Ascending aorta (tissue), 2 donors: ENCODE data around the gene DNAH2. TPM values are rescaled to one million over a fixed set of nuclear protein-coding genes. Genes with fewer than 3 reads are reported as not detected.
A peak's percentile ranks its signal among the peaks of the same experiment; 100 is the strongest.

ENCODE experiments used
- DNase-seq, 2 donors: peaks; one replicate each; pipeline ENCODE4 v3.0.0-alpha.2; 2019; ENCODE audit warnings: low spot score in 2 of 2
- H3K27ac ChIP-seq, 2 donors: fragments of 200-600 bp; sonication (generic); one replicate each; pipeline ENCODE4 v1.5.1; 2016 to 2017; ENCODE audit warnings: mild to moderate bottlenecking in 1 of 2
- H3K27me3 ChIP-seq: fragments of 200-600 bp; sonication (generic); one replicate; pipeline ENCODE4 v1.5.1; 2017
- H3K36me3 ChIP-seq, 2 donors: fragments of 200-600 bp; sonication (generic); one replicate each; pipeline ENCODE4 v1.5.1; 2016
- H3K4me1 ChIP-seq, 2 donors: fragments of 200-600 bp; sonication (generic); one replicate each; pipeline ENCODE4 v1.5.1; 2016 to 2017; ENCODE audit warnings: mild to moderate bottlenecking in 1 of 2
- H3K4me3 ChIP-seq, 2 donors: fragments of 200-600 bp; sonication (generic); one replicate each; pipeline ENCODE4 v1.5.1; 2016 to 2017; ENCODE audit warnings: mild to moderate bottlenecking in 1 of 2
- H3K9me3 ChIP-seq, 2 donors: fragments of 200-600 bp; sonication (generic); one replicate each; pipeline ENCODE4 v1.5.1; 2016
- intact Hi-C: fragments of 100-400 bp; cut with DNase I; formaldehyde crosslinking; loops from one replicate; pipeline ENCODE4 v1.15.1; 2023
- total RNA-seq: library from RNA; depleted of rRNA; stranded (reverse); fragments of >200 nt; gene quantifications from one replicate; pipeline ENCODE4 v1.1.0, GENCODE V29; 2016
- TF ChIP-seq, protein P1 (sequence below), 3 experiments: fragments of 200-600 bp in 2 of 3; fragments of 450-650 bp in 1 of 3; sonication (generic) in 2 of 3; IDR thresholded peaks; one replicate each; pipeline ENCODE4 v1.5.1; 2016 to 2019; ENCODE audit warnings: antibody characterized with exemption in 3 of 3, mild to moderate bottlenecking in 1 of 3, moderate library complexity in 1 of 3

Gene DNAH2
- total RNA-seq, 1 donor from 2014 or later: 0.43 TPM

DNA sequence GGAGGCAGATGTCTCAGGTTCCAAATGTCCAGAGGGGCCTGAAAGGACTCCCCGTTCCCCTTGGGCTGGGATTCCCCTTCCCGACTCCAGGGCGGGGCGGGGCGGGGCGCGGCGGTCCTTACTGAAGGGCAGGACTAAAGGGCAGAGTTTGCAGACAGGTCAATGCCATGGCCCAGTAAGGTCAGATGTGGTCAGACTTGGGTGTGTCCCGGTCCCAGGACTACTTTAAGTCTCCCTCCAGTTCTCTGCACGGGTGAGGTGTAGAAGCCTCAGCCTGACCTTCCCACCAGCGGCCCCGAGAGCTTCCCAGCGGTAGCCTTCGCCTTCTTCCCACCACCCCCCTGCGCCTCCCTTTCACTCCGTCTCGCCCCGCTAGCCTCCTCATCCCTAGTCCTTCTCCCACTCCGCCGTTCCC is 117.0 kb downstream of the DNAH2 start:
- DNase-seq: peak in 1 of 2 donors; percentile 84
- intact Hi-C loops: loop anchor here (1.0 to 10.0 kb wide), 4 partner anchors 10 to 620 kb away; partner anchors contain the start of genes ACADVL, DLG4 and TP53

GRCh38 chr17:7834957-7835813 is 117.6 kb downstream of the DNAH2 start:
- no peaks in the 10 kb centered on the region for H3K36me3 ChIP-seq
- peak overlapping the region; percentile 68 to 80 for H3K4me3 ChIP-seq
- intact Hi-C loops: loop anchor here (1.0 to 10.0 kb wide), 6 partner anchors 9 to 620 kb away; partner anchors contain the start of genes ACADVL, DLG4, NAA38 and TP53
- peak; percentile 93 to 99 for DNase-seq
- no peaks in the 10 kb centered on the region for H3K27me3 ChIP-seq
- H3K4me1 ChIP-seq: peaks cover 8 to 29% of the 10 kb centered on the region in 2 donors
- H3K9me3 ChIP-seq: no peaks in the 10 kb centered on the region
- H3K27ac ChIP-seq: peak overlapping the region; percentile 91 to 98
- TF ChIP-seq, protein P1, sequence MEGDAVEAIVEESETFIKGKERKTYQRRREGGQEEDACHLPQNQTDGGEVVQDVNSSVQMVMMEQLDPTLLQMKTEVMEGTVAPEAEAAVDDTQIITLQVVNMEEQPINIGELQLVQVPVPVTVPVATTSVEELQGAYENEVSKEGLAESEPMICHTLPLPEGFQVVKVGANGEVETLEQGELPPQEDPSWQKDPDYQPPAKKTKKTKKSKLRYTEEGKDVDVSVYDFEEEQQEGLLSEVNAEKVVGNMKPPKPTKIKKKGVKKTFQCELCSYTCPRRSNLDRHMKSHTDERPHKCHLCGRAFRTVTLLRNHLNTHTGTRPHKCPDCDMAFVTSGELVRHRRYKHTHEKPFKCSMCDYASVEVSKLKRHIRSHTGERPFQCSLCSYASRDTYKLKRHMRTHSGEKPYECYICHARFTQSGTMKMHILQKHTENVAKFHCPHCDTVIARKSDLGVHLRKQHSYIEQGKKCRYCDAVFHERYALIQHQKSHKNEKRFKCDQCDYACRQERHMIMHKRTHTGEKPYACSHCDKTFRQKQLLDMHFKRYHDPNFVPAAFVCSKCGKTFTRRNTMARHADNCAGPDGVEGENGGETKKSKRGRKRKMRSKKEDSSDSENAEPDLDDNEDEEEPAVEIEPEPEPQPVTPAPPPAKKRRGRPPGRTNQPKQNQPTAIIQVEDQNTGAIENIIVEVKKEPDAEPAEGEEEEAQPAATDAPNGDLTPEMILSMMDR (IDR thresholded peaks at IDR 0.05): peak; percentile 82 to 94 (median 85)

More for the DNA sequence above, 117.0 kb downstream of the DNAH2 start:
- no peaks in the 10 kb centered on the region for H3K27me3 ChIP-seq
- TF ChIP-seq, protein P1 (IDR thresholded peaks at IDR 0.05): no peak
- peaks cover 8 to 29% of the 10 kb centered on the region in 2 donors for H3K4me1 ChIP-seq
- H3K36me3 ChIP-seq: no peaks in the 10 kb centered on the region
- peak overlapping the region; percentile 91 to 98 for H3K27ac ChIP-seq
- no peaks in the 10 kb centered on the region for H3K9me3 ChIP-seq
- peak overlapping the region; percentile 68 to 80 for H3K4me3 ChIP-seq

DNA sequence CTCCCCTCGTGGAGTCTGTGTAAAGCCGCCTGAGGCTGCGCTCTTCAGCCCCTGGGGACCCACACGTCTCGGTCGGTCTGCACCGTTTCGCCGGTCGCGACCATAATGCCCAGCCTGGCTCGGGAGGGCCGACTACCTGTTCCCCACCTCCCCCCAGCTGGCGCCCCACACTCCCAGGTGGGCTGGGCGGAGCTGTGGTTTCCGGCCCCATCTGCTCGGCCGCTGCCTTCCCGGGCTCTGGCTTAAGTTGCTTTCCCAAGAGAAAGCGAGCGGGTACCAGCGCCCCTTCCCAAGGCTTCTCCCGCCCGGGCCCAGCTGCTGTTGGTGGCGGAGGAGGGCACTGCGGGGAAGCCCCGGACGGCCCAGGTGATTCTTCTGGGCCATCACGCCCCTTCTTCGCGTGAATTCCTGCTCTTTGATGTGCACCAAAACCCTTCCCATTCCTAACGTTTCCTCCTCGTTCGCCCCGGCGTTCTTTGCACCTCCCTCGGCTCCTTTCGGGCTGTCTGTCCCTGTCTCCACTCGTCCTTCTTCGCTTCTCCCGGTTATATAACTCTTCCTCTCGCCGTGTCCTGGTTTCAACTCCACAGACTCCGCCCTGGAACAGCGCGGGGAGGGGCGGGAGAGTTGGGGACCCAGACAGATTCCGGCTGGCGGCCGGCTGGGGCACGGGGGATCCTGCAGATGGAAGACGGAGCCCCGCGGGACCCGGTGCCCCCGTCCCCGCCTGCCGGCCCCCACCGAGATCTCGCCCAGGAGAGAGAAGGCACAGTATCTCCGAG is 118.5 kb downstream of the DNAH2 start:
- TF ChIP-seq, protein P1 (IDR thresholded peaks at IDR 0.05): no peak
- Histone ChIP-seq H3K27ac (peak overlapping the region; percentile 91 to 98), H3K27me3 (no peaks in the 10 kb centered on the region), H3K4me1 (peaks cover 8 to 33% of the 10 kb centered on the region in 2 donors), H3K36me3 (no peaks in the 10 kb centered on the region), H3K4me3 (peak overlapping the region; percentile 68 to 80), H3K9me3 (no peaks in the 10 kb centered on the region)
- peak in 1 of 2 donors; percentile 83 for DNase-seq
- intact Hi-C loops: loop anchor here (1.0 to 10.0 kb wide), 5 partner anchors 21 to 621 kb away; partner anchors contain the start of genes ACADVL, DLG4, NAA38 and TP53

DNA sequence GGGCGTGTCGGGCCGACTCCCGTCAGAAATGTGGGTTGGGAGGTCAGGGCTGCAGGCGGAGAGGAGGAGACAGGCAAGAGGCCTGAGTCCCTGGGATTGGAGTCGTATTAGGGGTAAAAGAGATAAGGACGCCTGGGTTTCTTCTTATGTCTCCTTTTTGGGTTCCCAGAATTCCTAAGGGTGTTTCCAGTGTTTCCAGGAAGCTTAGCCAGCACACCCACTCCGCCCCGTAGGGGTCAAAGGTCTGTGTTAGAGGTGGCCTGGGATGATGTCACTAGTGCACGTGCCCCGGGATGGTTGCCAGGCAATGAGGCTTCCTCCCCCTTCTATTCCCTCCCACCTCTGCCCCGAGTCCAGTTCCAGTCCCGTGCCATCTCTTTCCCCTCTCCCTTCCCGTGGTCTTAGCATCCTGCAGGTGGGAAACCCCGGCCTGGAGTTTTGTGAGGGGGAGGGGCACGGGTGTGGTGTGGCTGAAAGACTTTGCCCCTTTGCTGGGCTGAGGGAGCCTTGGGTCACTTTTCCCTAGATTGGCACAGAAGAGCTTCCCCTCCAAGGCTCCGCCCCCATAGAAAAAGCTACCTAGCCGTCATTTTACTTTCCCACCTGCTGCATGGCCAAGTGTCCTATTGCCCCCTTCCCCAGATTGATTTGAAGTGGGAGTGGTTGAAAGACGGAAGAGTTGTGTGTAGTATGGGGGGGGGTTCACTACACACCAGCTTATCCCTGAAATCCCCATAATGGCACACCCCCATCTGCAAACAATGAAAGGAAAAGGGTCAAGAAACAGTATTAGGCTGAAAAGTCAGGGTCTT is 119.3 kb downstream of the DNAH2 start:
- Histone ChIP-seq H3K27ac (peak overlapping the region; percentile 91 to 98), H3K27me3 (no peaks in the 10 kb centered on the region), H3K9me3 (no peaks in the 10 kb centered on the region), H3K36me3 (no peaks in the 10 kb centered on the region), H3K4me1 (peaks cover 8 to 37% of the 10 kb centered on the region in 2 donors), H3K4me3 (peak overlapping the region; percentile 68 to 80)
- intact Hi-C loops: loop anchor here (5.0 to 10.0 kb wide), 2 partner anchors 265 to 622 kb away; partner anchors contain the start of genes ACADVL and DLG4
- DNase-seq: peak; percentile 59 to 93
- TF ChIP-seq, protein P1 (IDR thresholded peaks at IDR 0.05): no peak
